H1 (cell line): ENCODE measurements around the gene KLHDC4. TPM values are rescaled to one million over a fixed set of nuclear protein-coding genes. Genes with fewer than 3 reads are reported as not detected.

ENCODE experiments used
- CTCF ChIA-PET: fragments of 300-600 bp; sonication (Branson Sonifier 250); formaldehyde crosslinking; loops from one replicate; lab custom pipeline; 2021; ENCODE audit not compliant: partially characterized antibody; lab: Charles Lee
- POLR2A ChIA-PET: fragments of 300-600 bp; sonication (Branson Sonifier 250); formaldehyde crosslinking; loops from one replicate; lab custom pipeline; 2021; ENCODE audit warnings: inconsistent platforms; ENCODE audit not compliant: partially characterized antibody; lab: Charles Lee
- DNase-seq, 2 experiments: peaks; one replicate each; pipeline versions ENCODE4 v3.0.0 to v3.0.0-alpha.2; 2010 to 2022; ENCODE audit warnings: low spot score in 2 of 2, low read depth in 1 of 2, mixed read lengths in 1 of 2
- FAIRE-seq: peaks from 2 replicates; lab custom pipeline; 2011; peaks lifted over from hg19 to GRCh38; lab: Jason Lieb, UNC
- H2AFZ ChIP-seq: 2 replicates; pipeline ENCODE4 v1.8.1; 2012; ENCODE audit warnings: low read length, inconsistent platforms
- H2AK5ac ChIP-seq: 2 replicates; pipeline ENCODE4 v1.6.1; 2013; ENCODE audit warnings: low read depth, low read length
- H2BK120ac ChIP-seq: replicated peaks from 2 replicates; pipeline ENCODE3; 2013; ENCODE audit warnings: low read depth, low read length, inconsistent platforms
- H2BK12ac ChIP-seq: 2 replicates; pipeline ENCODE4 v1.6.1; 2013; ENCODE audit warnings: low read depth, low read length
- H2BK15ac ChIP-seq: 2 replicates; pipeline ENCODE4 v1.6.1; 2013; ENCODE audit warnings: low read length
- H2BK20ac ChIP-seq: 2 replicates; pipeline ENCODE4 v1.6.1; 2013; ENCODE audit warnings: low read length
- H2BK5ac ChIP-seq: 2 replicates; pipeline ENCODE4 v1.6.1; 2013; ENCODE audit warnings: low read depth, low read length
- H3K14ac ChIP-seq: 2 replicates; pipeline ENCODE4 v1.6.1; 2013; ENCODE audit warnings: inconsistent platforms; ENCODE audit not compliant: insufficient read length
- H3K18ac ChIP-seq: 2 replicates; pipeline ENCODE4 v1.6.1; 2013; ENCODE audit warnings: low read length; ENCODE audit errors: extremely low read depth
- H3K23ac ChIP-seq: 2 replicates; pipeline ENCODE4 v1.6.1; 2013; ENCODE audit warnings: inconsistent platforms; ENCODE audit not compliant: insufficient read length
- H3K23me2 ChIP-seq: 2 replicates; pipeline ENCODE4 v1.6.1; 2013; ENCODE audit warnings: low read depth, low read length
- H3K27ac ChIP-seq: 2 replicates; pipeline ENCODE4 v1.6.1; 2011; ENCODE audit warnings: low read depth, low read length, inconsistent platforms
- H3K27me3 ChIP-seq, 4 experiments: replicated peaks in 1 of 4; 1 replicate in 1 of 4; 2 replicates in 3 of 4; pipeline versions ENCODE4 v1.6.1 to v1.8.1; 2011 to 2013; ENCODE audit warnings: low read length in 3 of 4, mild to moderate bottlenecking in 3 of 4, inconsistent platforms in 2 of 4, mixed read lengths in 2 of 4, moderate library complexity in 1 of 4; ENCODE audit not compliant: control insufficient read depth in 3 of 4, insufficient read depth in 3 of 4; ENCODE audit errors: extremely low read depth in 1 of 4
- H3K36me3 ChIP-seq, 4 experiments: 2 replicates each; pipeline versions ENCODE4 v1.6.1 to v1.8.1; 2011 to 2013; ENCODE audit warnings: mild to moderate bottlenecking in 4 of 4, low read length in 3 of 4, moderate library complexity in 2 of 4, control low read depth in 1 of 4, inconsistent platforms in 1 of 4; ENCODE audit not compliant: insufficient read depth in 4 of 4, control insufficient read depth in 2 of 4
- H3K4ac ChIP-seq: replicated peaks from 2 replicates; pipeline ENCODE3; 2013; ENCODE audit warnings: low read length, low read depth, mixed read lengths, inconsistent platforms; ENCODE audit not compliant: insufficient read length
- H3K4me1 ChIP-seq, 4 experiments: replicated peaks in 1 of 4; 1 replicate in 1 of 4; 2 replicates in 3 of 4; pipeline versions ENCODE4 v1.6.1 to v1.8.1; 2011 to 2013; ENCODE audit warnings: low read length in 3 of 4, inconsistent platforms in 2 of 4, mixed read lengths in 1 of 4; ENCODE audit not compliant: insufficient read depth in 4 of 4, control insufficient read depth in 3 of 4
- H3K4me2 ChIP-seq, 2 experiments: 2 replicates each; pipeline versions ENCODE4 v1.6.1 to v1.8.1; 2011 to 2013; ENCODE audit warnings: low read depth in 2 of 2, low read length in 2 of 2, control low read depth in 1 of 2, inconsistent platforms in 1 of 2, mild to moderate bottlenecking in 1 of 2; ENCODE audit not compliant: insufficient read depth in 1 of 2
- H3K4me3 ChIP-seq, 4 experiments: fragments of 200-600, 300-600 bp in 1 of 4; sonication (generic), shearing (Covaris generic), sonication (Bioruptor Twin) in 1 of 4; 2 replicates each; pipeline versions ENCODE4 v1.5.1 to v1.8.1; 2011 to 2016; ENCODE audit warnings: low read length in 4 of 4, low read depth in 3 of 4, control low read depth in 2 of 4, inconsistent platforms in 2 of 4, mild to moderate bottlenecking in 2 of 4, mixed read lengths in 1 of 4, moderate library complexity in 1 of 4; ENCODE audit not compliant: insufficient read depth in 2 of 4; ENCODE audit errors: extremely low read depth in 1 of 4
- H3K56ac ChIP-seq: replicated peaks from 2 replicates; pipeline ENCODE3; 2013; ENCODE audit warnings: low read depth, mild to moderate bottlenecking, mixed read lengths, low read length, inconsistent platforms; ENCODE audit not compliant: insufficient read length
- H3K79me1 ChIP-seq: 2 replicates; pipeline ENCODE4 v1.6.1; 2013; ENCODE audit warnings: low read depth, low read length, control low read depth
- H3K79me2 ChIP-seq, 2 experiments: 2 replicates each; pipeline versions ENCODE4 v1.6.1 to v1.8.1; 2012 to 2013; ENCODE audit warnings: low read length in 2 of 2, mild to moderate bottlenecking in 2 of 2, inconsistent platforms in 1 of 2; ENCODE audit not compliant: insufficient read depth in 2 of 2, control insufficient read depth in 1 of 2
- H3K9ac ChIP-seq, 4 experiments: replicated peaks in 1 of 4; 1 replicate in 1 of 4; 2 replicates in 3 of 4; pipeline versions ENCODE4 v1.6.1 to v1.8.1; 2011 to 2013; ENCODE audit warnings: low read depth in 3 of 4, low read length in 3 of 4, control low read depth in 2 of 4, mild to moderate bottlenecking in 2 of 4, moderate library complexity in 2 of 4, inconsistent platforms in 1 of 4; ENCODE audit errors: extremely low read depth in 1 of 4
- H3K9me3 ChIP-seq, 2 experiments: 2 replicates each; pipeline versions ENCODE4 v1.6.1 to v1.8.1; 2012 to 2013; ENCODE audit warnings: mild to moderate bottlenecking in 2 of 2, moderate library complexity in 2 of 2, control low read depth in 1 of 2, inconsistent platforms in 1 of 2, low read depth in 1 of 2, low read length in 1 of 2, mixed read lengths in 1 of 2; ENCODE audit not compliant: insufficient read depth in 2 of 2
- H4K20me1 ChIP-seq, 2 experiments: replicated peaks in 1 of 2; 2 replicates each; pipeline versions ENCODE3 to v1.8.1; 2011 to 2013; ENCODE audit warnings: inconsistent platforms in 2 of 2, low read length in 2 of 2, mild to moderate bottlenecking in 1 of 2; ENCODE audit not compliant: insufficient read depth in 2 of 2, control insufficient read depth in 1 of 2
- H4K5ac ChIP-seq: 2 replicates; pipeline ENCODE4 v1.6.1; 2013; ENCODE audit warnings: low read length, low read depth, mixed read lengths, inconsistent platforms; ENCODE audit not compliant: insufficient read length
- H4K8ac ChIP-seq: 2 replicates; pipeline ENCODE4 v1.8.0; 2013; ENCODE audit warnings: mild to moderate bottlenecking, moderate library complexity, low read length, inconsistent platforms; ENCODE audit not compliant: insufficient read depth; ENCODE audit errors: extremely low read depth
- H4K91ac ChIP-seq: replicated peaks from 2 replicates; pipeline ENCODE3; 2013; ENCODE audit warnings: low read length, mixed read lengths, inconsistent platforms; ENCODE audit not compliant: insufficient read length
- BACH1 ChIP-seq: IDR thresholded peaks from 2 replicates; pipeline ENCODE4 v1.6.1; 2012; ENCODE audit warnings: low read length, improper control_type of control experiment
- BCL11A ChIP-seq, 2 experiments: IDR thresholded peaks; one replicate each; pipeline ENCODE4 v1.6.1; 2011; ENCODE audit warnings: low read depth in 2 of 2, low read length in 2 of 2, mild to moderate bottlenecking in 2 of 2
- CBX5 ChIP-seq: fragments of 300-800, 300-1000 bp; sonication (generic); IDR thresholded peaks from 2 replicates; pipeline ENCODE4 v1.7.1; 2016; ENCODE audit warnings: antibody characterized with exemption, low read length, low read depth
- CBX8 ChIP-seq: fragments of 300-800, 300-1000 bp; sonication (generic); IDR thresholded peaks from 2 replicates; pipeline ENCODE4 v1.7.1; 2016; ENCODE audit warnings: low read depth, low read length, borderline replicate concordance
- JUN ChIP-seq: IDR thresholded peaks from 2 replicates; pipeline ENCODE4 v1.6.1; 2011; ENCODE audit warnings: low read depth, mild to moderate bottlenecking, improper control_type of control experiment, low read length
- KDM1A ChIP-seq: fragments of 200-600, 300-600 bp; sonication (generic); IDR thresholded peaks from 2 replicates; pipeline ENCODE4 v1.7.1; 2016; ENCODE audit warnings: mild to moderate bottlenecking, low read length, borderline replicate concordance
- POU5F1 ChIP-seq: IDR thresholded peaks from 2 replicates; pipeline ENCODE4 v1.6.1; 2011; ENCODE audit warnings: low read depth, mild to moderate bottlenecking, low read length, moderate library complexity
- RBBP5 ChIP-seq: IDR thresholded peaks from 2 replicates; pipeline ENCODE4 v1.7.1; 2012; ENCODE audit warnings: low read depth, mild to moderate bottlenecking, inconsistent platforms, low read length, moderate library complexity, borderline replicate concordance
- SIN3A ChIP-seq, 2 experiments: IDR thresholded peaks in 1 of 2; conservative IDR thresholded peaks in 1 of 2; 2 replicates each; pipeline ENCODE4 v1.6.1; 2011 to 2012; ENCODE audit warnings: low read length in 2 of 2, improper control_type of control experiment in 1 of 2, low read depth in 1 of 2, mild to moderate bottlenecking in 1 of 2
- TAF1 ChIP-seq: IDR thresholded peaks from 2 replicates; pipeline ENCODE4 v1.6.1; 2011; ENCODE audit warnings: mild to moderate bottlenecking, low read depth, low read length
- WGBS, 2 experiments: shearing (Covaris generic) in 1 of 2; methylation state at CpG; one replicate each; pipeline versions ENCODE4 v1.1.6 to v1.1.7; 2013 to 2015; ENCODE audit warnings: low lambda C conversion rate in 2 of 2, mixed read lengths in 2 of 2, inconsistent platforms in 1 of 2, low coverage in 1 of 2, missing lambda C conversion rate in 1 of 2; ENCODE audit not compliant: insufficient replicate concordance in 2 of 2, insufficient coverage in 1 of 2, insufficient read length in 1 of 2; ENCODE audit errors: extremely low coverage in 1 of 2, missing lambda C conversion rate in 1 of 2; 5-methylcytosine and 5-hydroxymethylcytosine counted together
- polyA plus RNA-seq, 7 experiments: library from polyadenylated mRNA; depleted of rRNA in 3 of 7; stranded (reverse) in 5 of 7; unstranded in 2 of 7; fragments of >200 nt in 5 of 7; fragments of 200-250 nt in 2 of 7; gene quantifications; 1 replicate in 5 of 7; 2 replicates in 1 of 7; 4 replicates in 1 of 7; pipeline versions ENCODE4 v1.2.1 to v1.2.3, GENCODE V29; 2011 to 2013; ENCODE audit warnings: missing spikeins in 2 of 7, mixed read lengths in 2 of 7
- total RNA-seq: library from RNA; stranded (reverse); fragmentation: NEBNext Ultra II Directional; extraction: Animal tissue kit (Norgen Biotek cat#: 25700); gene quantifications from 2 replicates; pipeline ENCODE4 v1.2.1, GENCODE V29; 2021

The KLHDC4 gene
- total and polyA plus RNA-seq, 2 of the 8 experiments (the other 6 are each of a cell fraction or from before 2014, with no cell fraction given) = 23.7 to 63.9 TPM

GRCh38 chr16:87741700-87742415 is 23.9 kb downstream of the KLHDC4 start:
- Histone ChIP-seq H3K4me2 (no peak overlapping the region), H3K4ac (no peak overlapping the region), H3K79me2 (peaks cover 0 to 46% of the 10 kb centered on the region in 2 experiments; a peak in 2 of 4 replicates), H3K23ac (no peak overlapping the region), H2BK12ac (no peak overlapping the region), H4K20me1 (peaks cover 11 to 25% of the 10 kb centered on the region in 2 experiments), H3K23me2 (peaks cover 7% of the 10 kb centered on the region; the same call in 1 of the 2 replicates), H3K56ac (no peak overlapping the region), H3K4me1 (no peaks in the 10 kb centered on the region), H2BK20ac (no peak overlapping the region), H3K27me3 (no peaks in the 10 kb centered on the region), H4K5ac (no peak overlapping the region), H2BK120ac (no peak overlapping the region), H3K79me1 (peaks cover 16% of the 10 kb centered on the region), H2AK5ac (no peak overlapping the region), H3K36me3 (peaks cover 4 to 30% (median 19%) of the 10 kb centered on the region in 4 experiments; a peak in 7 of 8 replicates), H3K14ac (no peak overlapping the region), H3K9me3 (no peaks in the 10 kb centered on the region; a peak in 1 of 4 replicates), H4K8ac (no peak overlapping the region), H3K18ac (no peak overlapping the region), H2BK5ac (no peak overlapping the region), H3K9ac (no peak overlapping the region), H2AFZ (no peak overlapping the region), H3K27ac (no peak overlapping the region), H4K91ac (no peak overlapping the region), H2BK15ac (no peak overlapping the region), H3K4me3 (no peak overlapping the region)
- FAIRE-seq (no peak), DNase-seq (no peak)
- POLR2A ChIA-PET = interaction anchor here (1.2 to 1.5 kb wide), 5 partner anchors 12 to 39 kb away, joined by 3 to 5 read pairs (median 3); no protein-coding TSS in a partner anchor
- CTCF ChIA-PET = interaction anchor here (1.4 kb wide), 1 partner anchor 209 kb away, joined by 3 read pairs; the partner anchor contains the start of gene BANP
- WGBS, 2 experiments = 93% methylated on average over 16 of the region's 16 CpGs; no CpG with 5 or more reads in 1 of the 2 experiments
- TF ChIP-seq SIN3A (conservative IDR thresholded peaks at IDR 0.05 in 1 of 2, IDR thresholded peaks at IDR 0.05 in 1 of 2; ENCODE audit: low read depth in 1 of 2, low read length in 2 of 2) = no peak
- TF ChIP-seq JUN = no peak
- TF ChIP-seq BCL11A (IDR thresholded peaks at IDR 0.05; ENCODE audit: low read depth in 2 of 2, low read length in 2 of 2) = no peak
- no peak for TF ChIP-seq RBBP5
- TF ChIP-seq POU5F1 = no peak
- TF ChIP-seq TAF1 = no peak
- no peak for TF ChIP-seq KDM1A
- no peak for TF ChIP-seq CBX5
- TF ChIP-seq BACH1 = no peak
- TF ChIP-seq CBX8 = no peak
